GM23248 (cell line): ENCODE results near the gene CREB3L2. TPM values are rescaled to one million over a fixed set of nuclear protein-coding genes. Genes with fewer than 3 reads are reported as not detected.
A peak's percentile ranks its signal among the peaks of the same experiment; 100 is the strongest.
"Not testable (repeated sequence)": the region's sequence is repeated elsewhere in the genome, so short reads cannot be mapped to it uniquely, and the experiment has no call there.

ENCODE experiments used
- DNase-seq: peaks from one replicate; pipeline ENCODE4 v3.0.0-alpha.2; 2015
- H2AFZ ChIP-seq: fragments of 200-600 bp; sonication (generic); 2 replicates; pipeline ENCODE4 v1.6.1; 2016; ENCODE audit warnings: antibody characterized with exemption
- H3F3A ChIP-seq: fragments of 200-600 bp; sonication (generic); 2 replicates; pipeline ENCODE4 v1.6.1; 2016; ENCODE audit warnings: mild to moderate bottlenecking, antibody characterized with exemption, mixed run types; ENCODE audit not compliant: insufficient read depth
- H3K27ac ChIP-seq: fragments of 200-600 bp; sonication (generic); 2 replicates; pipeline ENCODE4 v1.5.1; 2016; ENCODE audit warnings: mild to moderate bottlenecking
- H3K27me3 ChIP-seq: fragments of 200-600 bp; sonication (generic); replicated peaks from 2 replicates; pipeline ENCODE4 v1.6.1; 2016; ENCODE audit warnings: mild to moderate bottlenecking; ENCODE audit not compliant: insufficient read depth
- H3K36me3 ChIP-seq: fragments of 200-600 bp; sonication (generic); 2 replicates; pipeline ENCODE4 v1.6.1; 2016; ENCODE audit warnings: low read depth, mild to moderate bottlenecking
- H3K4me1 ChIP-seq: fragments of 200-600 bp; sonication (generic); 2 replicates; pipeline ENCODE4 v1.6.1; 2016; ENCODE audit warnings: mild to moderate bottlenecking; ENCODE audit not compliant: insufficient read depth
- H3K4me2 ChIP-seq: fragments of 200-600 bp; sonication (generic); one replicate; pipeline ENCODE4 v1.6.1; 2016; ENCODE audit warnings: mild to moderate bottlenecking; ENCODE audit not compliant: unreplicated experiment
- H3K4me3 ChIP-seq: fragments of 200-600 bp; sonication (generic); 2 replicates; pipeline ENCODE4 v1.5.1; 2016; ENCODE audit warnings: mild to moderate bottlenecking
- H3K79me2 ChIP-seq: fragments of 200-600 bp; sonication (generic); 2 replicates; pipeline ENCODE4 v1.6.1; 2016; ENCODE audit warnings: mild to moderate bottlenecking; ENCODE audit not compliant: insufficient read depth
- H3K9ac ChIP-seq: fragments of 200-600 bp; sonication (generic); 2 replicates; pipeline ENCODE4 v1.6.1; 2016; ENCODE audit warnings: mild to moderate bottlenecking
- H3K9me2 ChIP-seq: fragments of 200-600 bp; sonication (generic); 2 replicates; pipeline ENCODE4 v1.6.1; 2016; ENCODE audit warnings: mixed run types, mild to moderate bottlenecking, moderate library complexity; ENCODE audit not compliant: insufficient read depth
- H3K9me3 ChIP-seq: fragments of 200-600 bp; sonication (generic); one replicate; pipeline ENCODE4 v1.6.1; 2017; ENCODE audit warnings: low read depth
- H4K20me1 ChIP-seq: fragments of 200-600 bp; sonication (generic); 2 replicates; pipeline ENCODE4 v1.6.0; 2016; ENCODE audit not compliant: insufficient read depth
- EZH2 ChIP-seq: fragments of 200-600 bp; sonication (generic); IDR thresholded peaks from 2 replicates; pipeline ENCODE4 v1.6.1; 2018; ENCODE audit warnings: antibody characterized with exemption, mild to moderate bottlenecking; ENCODE audit not compliant: insufficient read depth, poor library complexity, severe bottlenecking
- EZH2phosphoT487 ChIP-seq: fragments of 200-600 bp; sonication (generic); IDR thresholded peaks from 2 replicates; pipeline ENCODE4 v1.6.1; 2018; ENCODE audit warnings: antibody characterized with exemption, moderate library complexity, mild to moderate bottlenecking, low read depth; ENCODE audit not compliant: insufficient read depth
- WGBS, 2 experiments: methylation state at CpG; one replicate each; pipeline ENCODE4 v1.1.6; 2015 to 2017; ENCODE audit warnings: low lambda C conversion rate in 2 of 2, low coverage in 1 of 2; ENCODE audit errors: missing lambda C conversion rate in 2 of 2; 5-methylcytosine and 5-hydroxymethylcytosine counted together
- in situ Hi-C: fragments of 300-500 bp; cut with MboI; formaldehyde crosslinking; loops from 2 replicates; pipeline ENCODE4 v1.15.0; 2020
- polyA plus RNA-seq: library from polyadenylated mRNA; unstranded; fragments of >200 nt; fragmentation: Nextera tagmentation; extraction: Ambion mirVana; gene quantifications from 2 replicates; pipeline ENCODE4 v1.2.1, GENCODE V29; 2016
- total RNA-seq: library from RNA; depleted of rRNA; stranded (reverse); fragments of >200 nt; shearing (Covaris generic); gene quantifications from 2 replicates; pipeline ENCODE4 v1.2.3, GENCODE V29; 2014

The CREB3L2 gene
- total and polyA plus RNA-seq, 2 experiments from 2014 or later = 43.7 to 53.7 TPM

DNA sequence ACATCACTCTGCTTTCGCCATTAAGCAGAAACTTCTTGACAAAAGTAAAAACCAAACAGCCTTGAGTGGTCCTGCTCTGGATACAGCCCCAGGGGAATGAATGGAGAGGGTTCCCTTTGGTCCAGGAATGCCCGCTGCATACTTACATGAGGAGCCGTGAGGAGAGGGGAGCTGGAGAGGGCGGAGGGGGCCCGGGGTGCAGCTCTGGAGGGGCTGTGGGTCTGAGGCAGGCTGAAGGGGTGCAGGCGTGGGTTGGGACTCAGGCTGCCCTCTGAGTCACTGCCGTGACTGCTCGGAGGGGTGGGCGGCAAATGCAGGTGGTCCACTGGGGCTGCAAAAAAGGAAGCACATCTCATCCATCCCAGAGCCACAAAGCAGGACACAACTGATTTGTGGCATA is 93.8 kb downstream of the CREB3L2 start:
- no peak for TF ChIP-seq EZH2phosphoT487
- no peak for TF ChIP-seq EZH2
- Histone ChIP-seq H3K9me2 (no peaks in the 10 kb centered on the region), H3K36me3 (peaks cover 85% of the 10 kb centered on the region), H3K79me2 (peaks cover 91% of the 10 kb centered on the region), H3F3A (peaks cover 71% of the 10 kb centered on the region), H3K9me3 (no peaks in the 10 kb centered on the region), H3K4me2 (no peak overlapping the region), H3K4me1 (no peaks in the 10 kb centered on the region; the same call in 1 of the 2 replicates), H3K4me3 (no peak overlapping the region), H2AFZ (no peak overlapping the region), H3K27me3 (no peaks in the 10 kb centered on the region), H3K27ac (no peak overlapping the region), H3K9ac (no peak overlapping the region), H4K20me1 (no peaks in the 10 kb centered on the region)
- DNase-seq = no peak
- in situ Hi-C loops = loop anchor here (5.0 to 25.0 kb wide), 2 partner anchors 99 to 829 kb away; no protein-coding TSS in a partner anchor
- 94 to 97% methylated on average over 3 to 9 of the region's 9 CpGs for WGBS, 2 experiments

DNA sequence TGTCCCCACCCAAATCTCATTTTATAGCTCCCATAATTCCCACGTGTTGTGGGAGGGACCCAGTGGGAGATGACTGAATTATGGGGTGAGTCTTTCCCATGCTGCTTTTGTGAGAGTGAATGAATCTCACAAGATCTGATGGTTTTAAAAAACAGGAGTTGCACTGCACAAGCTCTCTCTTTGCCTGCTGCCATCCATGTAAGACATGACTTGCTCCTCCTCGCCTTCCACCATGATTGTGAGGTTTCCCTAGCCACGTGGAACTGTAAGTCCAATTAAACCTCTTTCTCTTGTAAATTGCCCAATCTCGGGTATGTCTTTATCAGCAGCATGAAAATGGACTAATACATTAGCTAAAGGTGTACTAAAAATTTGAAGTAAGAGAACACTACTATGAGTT is 95.2 kb downstream of the CREB3L2 start:
- not testable (repeated sequence) for H3K4me3 ChIP-seq, H3K9me3 ChIP-seq, H3K9ac ChIP-seq, H4K20me1 ChIP-seq, H3K4me2 ChIP-seq, H3K4me1 ChIP-seq, H3K27me3 ChIP-seq, H3K9me2 ChIP-seq, DNase-seq, H2AFZ ChIP-seq, H3K27ac ChIP-seq
- in situ Hi-C loops = loop anchor here (5.0 to 25.0 kb wide), 2 partner anchors 101 to 831 kb away; no protein-coding TSS in a partner anchor
- Histone ChIP-seq H3K36me3 (peaks cover 79% of the 10 kb centered on the region), H3K79me2 (peaks cover 76% of the 10 kb centered on the region), H3F3A (peaks cover 72% of the 10 kb centered on the region)
- WGBS, 2 experiments = 93 to 98% methylated on average over 4 of the region's 4 CpGs

GRCh38 chr7:137904833-137905232 is 97.1 kb downstream of the CREB3L2 start:
- 94 to 100% methylated on average over 1 of the region's 1 CpG for WGBS, 2 experiments
- H3K4me3 ChIP-seq = no peak overlapping the region
- no peak overlapping the region for H3K27ac ChIP-seq
- no peaks in the 10 kb centered on the region for H3K27me3 ChIP-seq
- no peak overlapping the region for H2AFZ ChIP-seq
- H3K4me2 ChIP-seq = no peak overlapping the region
- TF ChIP-seq EZH2 (no peak), EZH2phosphoT487 (no peak)
- in situ Hi-C loops = loop anchor here (5.0 to 25.0 kb wide), 2 partner anchors 102 to 832 kb away; no protein-coding TSS in a partner anchor
- peaks cover 76% of the 10 kb centered on the region for H3F3A ChIP-seq
- no peak overlapping the region for H3K9ac ChIP-seq
- H3K9me3 ChIP-seq = no peaks in the 10 kb centered on the region
- H4K20me1 ChIP-seq = no peaks in the 10 kb centered on the region
- no peak for DNase-seq
- peaks cover 76% of the 10 kb centered on the region for H3K36me3 ChIP-seq
- H3K9me2 ChIP-seq = no peaks in the 10 kb centered on the region
- no peaks in the 10 kb centered on the region; the same call in 1 of the 2 replicates for H3K4me1 ChIP-seq
- peaks cover 64% of the 10 kb centered on the region for H3K79me2 ChIP-seq

DNA sequence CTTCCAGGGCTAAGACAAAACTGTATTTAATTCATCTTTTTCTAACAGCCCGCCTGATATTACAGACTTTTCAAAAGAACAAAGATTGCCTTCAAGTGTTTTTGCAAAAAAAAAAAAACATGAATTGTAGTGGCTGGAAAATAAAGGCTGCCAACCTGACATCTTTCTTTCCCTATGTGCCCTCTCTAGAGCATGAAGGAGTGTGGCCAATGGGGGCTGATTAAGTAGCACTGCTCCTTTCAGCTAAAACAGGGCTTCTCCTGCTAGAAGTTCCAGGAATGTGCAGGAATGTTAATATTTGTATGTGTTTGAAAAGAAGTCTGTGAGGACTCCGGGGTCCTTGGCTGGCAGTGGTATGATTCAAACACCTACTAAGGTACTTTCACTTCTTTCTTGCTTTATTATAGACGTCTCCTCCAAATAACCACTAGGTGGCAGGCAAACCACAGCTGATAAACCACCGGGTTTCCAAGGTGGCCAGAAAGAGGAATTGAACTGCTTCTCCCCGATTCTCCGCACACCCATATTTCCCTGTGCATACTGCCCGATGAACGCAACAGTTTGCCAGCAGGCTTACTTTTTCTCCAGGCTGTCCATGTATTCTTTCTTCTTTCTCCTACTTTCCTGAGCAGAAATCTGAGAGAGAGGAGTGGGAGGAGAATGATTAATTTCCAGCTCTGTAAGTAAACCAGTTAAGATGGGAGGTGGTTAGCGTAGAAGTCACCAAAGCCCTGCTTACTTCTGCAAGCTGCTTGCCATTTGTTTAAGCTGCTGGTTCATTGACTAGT is 98.3 kb downstream of the CREB3L2 start:
- in situ Hi-C loops = loop anchor here (25.0 kb wide), 1 partner anchor 834 kb away; no protein-coding TSS in a partner anchor
- Histone ChIP-seq H2AFZ (no peak overlapping the region), H3F3A (peaks cover 79% of the 10 kb centered on the region), H3K4me3 (no peak overlapping the region), H3K9me3 (no peaks in the 10 kb centered on the region), H3K36me3 (peaks cover 73% of the 10 kb centered on the region), H3K27ac (peak overlapping the region; percentile 17; the same call in 1 of the 2 replicates), H4K20me1 (no peaks in the 10 kb centered on the region), H3K9me2 (no peaks in the 10 kb centered on the region), H3K9ac (no peak overlapping the region), H3K4me1 (no peaks in the 10 kb centered on the region; the same call in 1 of the 2 replicates), H3K4me2 (no peak overlapping the region), H3K27me3 (no peaks in the 10 kb centered on the region), H3K79me2 (peaks cover 52% of the 10 kb centered on the region)
- 37 to 40% methylated on average over 9 of the region's 9 CpGs for WGBS, 2 experiments
- TF ChIP-seq EZH2phosphoT487 (no peak), EZH2 (no peak)
- peak; percentile 80 for DNase-seq
